HCT116 (cell line): ENCODE measurements around the gene GCSAM. TPM values are rescaled to one million over a fixed set of nuclear protein-coding genes. Genes with fewer than 3 reads are reported as not detected.

ENCODE experiments used
- ATAC-seq: fragments of 200-7000 bp; cut with Tn5 transposase; 2 replicates; pipeline ENCODE4 v1.9.1; 2020; ENCODE audit warnings: mild to moderate bottlenecking, moderate library complexity
- BruUV-seq: library from RNA; stranded (reverse); fragments of 400-500 nt; replicated peaks from 2 replicates; lab custom pipeline; 2021; lab: Mats Ljungman, UMichigan
- CTCF ChIA-PET: fragments of 300-600 bp; sonication (Branson Sonifier 250); formaldehyde crosslinking; loops from one replicate; lab custom pipeline; 2021; ENCODE audit warnings: antibody characterized with exemption; lab: Charles Lee
- POLR2A ChIA-PET: fragments of 300-600, 350-600 bp; sonication (Branson Sonifier 250); formaldehyde crosslinking; loops from one replicate; lab custom pipeline; 2021; ENCODE audit warnings: antibody characterized with exemption; lab: Charles Lee
- RAD21 ChIA-PET, 2 experiments: fragments of 300-600 bp; sonication (Branson Sonifier 250); formaldehyde crosslinking; loops; one replicate each; lab custom pipeline; 2023; ENCODE audit warnings: low total read pairs in 2 of 2; ENCODE audit not compliant: uncharacterized antibody in 2 of 2, unreplicated experiment in 2 of 2, low non-redundant PET in 1 of 2; lab: Charles Lee
- DNase-seq: peaks from one replicate; pipeline ENCODE4 v3.0.0-alpha.2; 2010; ENCODE audit warnings: low read depth, low spot score
- H2AFZ ChIP-seq: fragments of 200-600 bp; shearing (Covaris generic), sonication (generic); 2 replicates; pipeline ENCODE4 v1.6.1; 2017; ENCODE audit warnings: low read depth, mixed run types, mixed read lengths, antibody characterized with exemption, low read length; ENCODE audit not compliant: poor library complexity, severe bottlenecking
- H3K27ac ChIP-seq: 2 replicates; pipeline ENCODE4 v1.5.1; 2012; ENCODE audit warnings: low read depth, low read length
- H3K27me3 ChIP-seq: fragments of 200-600 bp; sonication (generic); 2 replicates; pipeline ENCODE4 v1.6.1; 2016; ENCODE audit warnings: mixed run types, low read length, mixed read lengths; ENCODE audit not compliant: insufficient read depth
- H3K36me3 ChIP-seq, 2 experiments: fragments of 200-500 bp in 1 of 2; fragments of 200-600 bp in 1 of 2; sonication (Bioruptor generic) in 1 of 2; sonication (generic) in 1 of 2; 2 replicates each; pipeline versions ENCODE4 v1.5.1 to v1.6.1; 2014 to 2016; ENCODE audit warnings: low read length in 2 of 2, inconsistent platforms in 1 of 2, mixed read lengths in 1 of 2, mixed run types in 1 of 2; ENCODE audit not compliant: insufficient read depth in 2 of 2, control insufficient read depth in 1 of 2
- H3K4me1 ChIP-seq, 2 experiments: fragments of 200-600 bp in 1 of 2; sonication (generic) in 1 of 2; 2 replicates each; pipeline versions ENCODE4 v1.5.1 to v1.6.1; 2012 to 2017; ENCODE audit warnings: low read length in 2 of 2, inconsistent platforms in 1 of 2, mild to moderate bottlenecking in 1 of 2, mixed read lengths in 1 of 2, mixed run types in 1 of 2, moderate library complexity in 1 of 2; ENCODE audit not compliant: insufficient read depth in 2 of 2, control insufficient read depth in 1 of 2
- H3K4me2 ChIP-seq: fragments of 200-600 bp; sonication (generic); 2 replicates; pipeline ENCODE4 v1.6.1; 2017; ENCODE audit warnings: mixed run types, low read length, mixed read lengths
- H3K4me3 ChIP-seq, 2 experiments: fragments of 200-600 bp in 1 of 2; sonication (generic) in 1 of 2; replicated peaks in 1 of 2; 2 replicates each; pipeline ENCODE4 v1.5.1; 2011 to 2016; ENCODE audit warnings: low read length in 2 of 2, control low read depth in 1 of 2, low read depth in 1 of 2, mild to moderate bottlenecking in 1 of 2, mixed read lengths in 1 of 2, mixed run types in 1 of 2
- H3K79me2 ChIP-seq: fragments of 200-600 bp; sonication (generic); 2 replicates; pipeline ENCODE4 v1.6.1; 2017; ENCODE audit warnings: mild to moderate bottlenecking, mixed run types, low read length, moderate library complexity, mixed read lengths; ENCODE audit not compliant: insufficient read depth
- H3K9ac ChIP-seq: fragments of 200-600 bp; sonication (generic); 2 replicates; pipeline ENCODE4 v1.6.1; 2016; ENCODE audit warnings: low read length, mixed read lengths
- H3K9me2 ChIP-seq: fragments of 200-600 bp; sonication (generic), shearing (Covaris generic); 2 replicates; pipeline ENCODE4 v1.6.1; 2017; ENCODE audit warnings: mixed run types, mild to moderate bottlenecking, moderate library complexity; ENCODE audit not compliant: insufficient read depth
- H3K9me3 ChIP-seq, 2 experiments: fragments of 200-500 bp in 1 of 2; fragments of 200-600 bp in 1 of 2; sonication (Bioruptor generic) in 1 of 2; sonication (generic) in 1 of 2; 2 replicates each; pipeline ENCODE4 v1.6.1; 2014 to 2017; ENCODE audit warnings: low read length in 2 of 2, mixed read lengths in 2 of 2, inconsistent platforms in 1 of 2, low read depth in 1 of 2, mild to moderate bottlenecking in 1 of 2, mixed run types in 1 of 2, moderate library complexity in 1 of 2; ENCODE audit not compliant: control insufficient read depth in 1 of 2, insufficient read depth in 1 of 2
- H4K20me1 ChIP-seq: fragments of 200-600 bp; sonication (generic), shearing (Covaris generic); 2 replicates; pipeline ENCODE4 v1.6.1; 2017; ENCODE audit warnings: mixed run types, mild to moderate bottlenecking, moderate library complexity; ENCODE audit not compliant: insufficient read depth
- CBX3 ChIP-seq: IDR thresholded peaks from 2 replicates; pipeline ENCODE4 v1.6.1; 2012; ENCODE audit warnings: low read depth
- EGR1 ChIP-seq: IDR thresholded peaks from 2 replicates; pipeline ENCODE4 v1.6.1; 2012; ENCODE audit warnings: low read depth
- ELF1 ChIP-seq: IDR thresholded peaks from 2 replicates; pipeline ENCODE4 v1.6.1; 2012; ENCODE audit warnings: low read depth, borderline replicate concordance
- EZH2 ChIP-seq: fragments of 200-600 bp; sonication (generic); IDR thresholded peaks from 2 replicates; pipeline ENCODE4 v1.6.1; 2017; ENCODE audit warnings: antibody characterized with exemption, mixed run types
- EZH2phosphoT487 ChIP-seq: fragments of 200-600 bp; IDR thresholded peaks from 2 replicates; pipeline ENCODE4 v1.6.1; 2018; ENCODE audit warnings: antibody characterized with exemption, borderline replicate concordance
- FOSL1 ChIP-seq: IDR thresholded peaks from 2 replicates; pipeline ENCODE4 v1.6.1; 2012; ENCODE audit warnings: low read depth
- POLR2A ChIP-seq: IDR thresholded peaks from 2 replicates; pipeline ENCODE4 v1.7.0; 2011; ENCODE audit warnings: borderline replicate concordance; ENCODE audit not compliant: insufficient read depth, insufficient read length; ENCODE audit errors: extremely low read depth
- POLR2AphosphoS5 ChIP-seq: IDR thresholded peaks from 2 replicates; pipeline ENCODE4 v1.6.1; 2011; ENCODE audit warnings: mild to moderate bottlenecking, low read depth, low read length, moderate library complexity
- RAD21 ChIP-seq: IDR thresholded peaks from 2 replicates; pipeline ENCODE4 v1.6.1; 2012; ENCODE audit warnings: low read depth, mild to moderate bottlenecking
- SRF ChIP-seq: IDR thresholded peaks from 2 replicates; pipeline ENCODE4 v1.6.1; 2012; ENCODE audit warnings: low read depth
- TCF7L2 ChIP-seq: IDR thresholded peaks from 2 replicates; pipeline ENCODE4 v1.7.0; 2011; ENCODE audit warnings: borderline replicate concordance, inconsistent platforms; ENCODE audit not compliant: insufficient read depth, insufficient read length; ENCODE audit errors: extremely low read depth
- intact Hi-C: fragments of 100-400 bp; cut with micrococcal nuclease; formaldehyde crosslinking; loops from 2 replicates; pipeline ENCODE4 v1.10.0; 2022
- total RNA-seq: library from RNA; stranded (reverse); gene quantifications from one replicate; pipeline ENCODE4 v1.2.1, GENCODE V29; 2021; ENCODE audit not compliant: unreplicated experiment
- TF ChIP-seq, protein P1 (sequence below), 3 experiments: fragments of 200-600 bp in 1 of 3; sonication (generic) in 1 of 3; IDR thresholded peaks in 2 of 3; conservative IDR thresholded peaks in 1 of 3; 2 replicates each; pipeline ENCODE4 v1.5.1; 2012 to 2017; ENCODE audit warnings: low read depth in 2 of 3, low read length in 2 of 3, antibody characterized with exemption in 1 of 3, borderline replicate concordance in 1 of 3, control low read depth in 1 of 3, mild to moderate bottlenecking in 1 of 3, mixed read lengths in 1 of 3, mixed run types in 1 of 3, moderate library complexity in 1 of 3; ENCODE audit not compliant: insufficient read depth in 1 of 3
- TF ChIP-seq, protein P2 (sequence below): IDR thresholded peaks from 2 replicates; pipeline ENCODE4 v1.6.1; 2012

GCSAM gene
- total RNA-seq, 1 experiment from 2014 or later = not detected

GRCh38 chr3:112083239-112083638, 49.8 kb downstream of the GCSAM start:
- POLR2A ChIA-PET = no interaction called here
- no peak overlapping the region for H3K27ac ChIP-seq

DNA sequence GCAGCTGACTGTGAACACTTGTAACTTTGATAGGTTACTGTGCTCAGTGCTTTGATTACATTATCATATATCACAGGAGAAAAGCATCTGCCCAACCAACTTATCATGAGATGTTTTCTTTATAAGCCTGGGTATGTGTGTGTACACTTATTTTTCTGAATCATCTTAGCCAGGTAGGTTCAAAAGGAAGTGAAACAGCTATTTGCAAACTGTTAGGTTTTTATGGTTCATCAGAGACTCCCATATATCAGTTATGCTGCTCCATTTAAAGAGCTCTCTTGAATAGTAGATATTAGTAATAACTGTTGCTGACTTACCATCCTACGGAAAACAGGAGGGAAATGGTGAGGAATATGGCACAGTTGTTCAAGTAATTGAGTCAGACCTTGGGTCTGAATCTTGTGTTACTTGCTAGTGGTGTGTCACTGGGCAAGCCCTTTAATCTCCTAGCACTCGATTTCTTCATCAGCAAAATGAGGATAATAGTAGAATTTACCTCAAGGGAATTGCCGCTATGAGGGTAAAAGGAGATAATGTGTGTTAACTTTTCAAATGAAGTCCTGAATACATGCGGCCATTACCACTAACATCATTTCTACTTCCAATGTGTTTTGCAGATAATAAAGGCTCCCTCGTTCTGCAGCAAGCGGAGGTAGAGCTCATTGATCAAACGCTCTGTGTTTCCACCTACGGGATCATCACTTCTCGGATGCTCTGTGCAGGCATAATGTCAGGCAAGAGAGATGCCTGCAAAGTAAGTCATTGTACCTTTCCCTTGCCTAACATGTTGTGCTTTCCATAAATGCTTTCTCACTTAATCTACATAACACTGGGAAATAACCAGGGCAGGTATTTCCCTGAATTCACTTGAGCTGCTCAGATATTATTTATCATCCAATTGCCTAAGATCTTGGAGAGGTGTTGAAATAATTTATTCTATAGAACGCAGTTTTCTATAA, 54.6 kb downstream of the GCSAM start:
- H3K4me1 ChIP-seq = peaks cover 18 to 21% of the 10 kb centered on the region in 2 experiments
- no peak overlapping the region for H3K27ac ChIP-seq
- ChIA-PET CTCF (no interaction called here), POLR2A (no interaction called here), RAD21 (no interaction called here)
- TF ChIP-seq, protein P1, sequence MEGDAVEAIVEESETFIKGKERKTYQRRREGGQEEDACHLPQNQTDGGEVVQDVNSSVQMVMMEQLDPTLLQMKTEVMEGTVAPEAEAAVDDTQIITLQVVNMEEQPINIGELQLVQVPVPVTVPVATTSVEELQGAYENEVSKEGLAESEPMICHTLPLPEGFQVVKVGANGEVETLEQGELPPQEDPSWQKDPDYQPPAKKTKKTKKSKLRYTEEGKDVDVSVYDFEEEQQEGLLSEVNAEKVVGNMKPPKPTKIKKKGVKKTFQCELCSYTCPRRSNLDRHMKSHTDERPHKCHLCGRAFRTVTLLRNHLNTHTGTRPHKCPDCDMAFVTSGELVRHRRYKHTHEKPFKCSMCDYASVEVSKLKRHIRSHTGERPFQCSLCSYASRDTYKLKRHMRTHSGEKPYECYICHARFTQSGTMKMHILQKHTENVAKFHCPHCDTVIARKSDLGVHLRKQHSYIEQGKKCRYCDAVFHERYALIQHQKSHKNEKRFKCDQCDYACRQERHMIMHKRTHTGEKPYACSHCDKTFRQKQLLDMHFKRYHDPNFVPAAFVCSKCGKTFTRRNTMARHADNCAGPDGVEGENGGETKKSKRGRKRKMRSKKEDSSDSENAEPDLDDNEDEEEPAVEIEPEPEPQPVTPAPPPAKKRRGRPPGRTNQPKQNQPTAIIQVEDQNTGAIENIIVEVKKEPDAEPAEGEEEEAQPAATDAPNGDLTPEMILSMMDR (IDR thresholded peaks at IDR 0.05 in 2 of 3, conservative IDR thresholded peaks at IDR 0.05 in 1 of 3; ENCODE audit: borderline replicate concordance in 1 of 3, insufficient read depth in 1 of 3, low read depth in 2 of 3, low read length in 2 of 3) = no peak
- no peak overlapping the region for H2AFZ ChIP-seq
- H3K9ac ChIP-seq = no peak overlapping the region
- no peak for ATAC-seq
- no peaks in the 10 kb centered on the region for H3K9me2 ChIP-seq
- H3K27me3 ChIP-seq = no peaks in the 10 kb centered on the region
- intact Hi-C loops = no loop called here
- BruUV-seq = no TSS peak
- no peaks in the 10 kb centered on the region for H3K79me2 ChIP-seq
- H3K4me3 ChIP-seq = no peak overlapping the region
- no peak for DNase-seq
- no peaks in the 10 kb centered on the region for H4K20me1 ChIP-seq
- no peaks in the 10 kb centered on the region for H3K36me3 ChIP-seq
- no peaks in the 10 kb centered on the region for H3K9me3 ChIP-seq
- no peak overlapping the region for H3K4me2 ChIP-seq

More at GRCh38 chr3:112083239-112083638, 49.8 kb downstream of the GCSAM start:
- ChIA-PET RAD21 (no interaction called here), CTCF (no interaction called here)
- DNase-seq = no peak
- H3K4me2 ChIP-seq = no peak overlapping the region
- no peaks in the 10 kb centered on the region for H3K27me3 ChIP-seq
- TF ChIP-seq RAD21 (no peak), ELF1 (no peak), EZH2phosphoT487 (no peak), TCF7L2 (no peak), EGR1 (no peak), FOSL1 (no peak), SRF (no peak), POLR2A (no peak), CBX3 (no peak), POLR2AphosphoS5 (no peak), EZH2 (no peak)
- TF ChIP-seq, protein P2, sequence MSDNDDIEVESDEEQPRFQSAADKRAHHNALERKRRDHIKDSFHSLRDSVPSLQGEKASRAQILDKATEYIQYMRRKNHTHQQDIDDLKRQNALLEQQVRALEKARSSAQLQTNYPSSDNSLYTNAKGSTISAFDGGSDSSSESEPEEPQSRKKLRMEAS = no peak
- H3K79me2 ChIP-seq = peaks cover 15% of the 10 kb centered on the region
- no peak for ATAC-seq
- H4K20me1 ChIP-seq = no peaks in the 10 kb centered on the region
- H3K9me2 ChIP-seq = no peaks in the 10 kb centered on the region
- H3K9ac ChIP-seq = no peak overlapping the region
- no peak overlapping the region for H3K4me3 ChIP-seq
- no peaks in the 10 kb centered on the region for H3K9me3 ChIP-seq
- no TSS peak for BruUV-seq
- peaks cover 0 to 5% of the 10 kb centered on the region in 2 experiments; a peak in 1 of 4 replicates for H3K36me3 ChIP-seq
- intact Hi-C loops = no loop called here
- H2AFZ ChIP-seq = no peak overlapping the region
- H3K4me1 ChIP-seq = peaks cover 20 to 30% of the 10 kb centered on the region in 2 experiments
